ENCODE data around the gene GTF3C5. TPM values are rescaled to one million over a fixed set of nuclear protein-coding genes. Genes with fewer than 3 reads are reported as not detected.

The GTF3C5 gene
- total and polyA plus RNA-seq, 10 of the 15 experiments (the other 5 are each of a cell fraction or from before 2014, with no cell fraction given): 2.2 to 81.1 (median 68.7) TPM

DNA sequence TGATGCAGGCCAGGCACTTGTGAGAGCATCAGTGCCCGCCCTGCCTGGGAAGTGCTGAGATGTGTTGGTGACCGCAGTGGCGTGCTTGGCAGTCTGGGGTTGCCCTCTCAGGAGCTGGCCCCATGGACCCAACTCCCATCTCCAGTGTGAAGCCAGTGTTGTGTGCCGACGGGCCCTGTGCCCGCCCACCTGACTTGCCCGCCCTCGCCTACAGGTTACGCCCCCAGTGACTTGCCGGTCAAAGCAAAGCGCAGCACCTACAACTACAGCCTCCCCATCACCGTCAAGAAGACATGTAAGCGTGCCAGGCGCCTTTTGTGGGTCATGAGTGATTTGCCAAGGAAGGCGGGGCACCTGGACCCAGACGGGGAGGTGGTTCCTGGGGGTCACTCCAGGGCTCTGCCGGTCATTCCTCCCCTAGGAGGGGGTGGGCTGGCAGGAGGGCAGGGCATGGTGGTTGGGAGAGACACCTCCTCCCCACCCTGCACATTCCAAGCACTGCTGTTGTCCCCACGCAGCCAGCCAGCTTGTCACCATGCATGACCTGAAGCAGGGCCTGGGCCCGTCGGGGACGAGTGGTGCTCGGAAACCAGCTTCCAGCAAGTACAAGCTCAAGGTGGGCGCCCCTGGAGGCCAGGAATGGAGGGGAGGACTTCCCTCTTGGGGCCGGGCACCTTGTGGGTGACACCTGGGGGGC, 23.5 kb downstream of the GTF3C5 start:
- Histone ChIP-seq H3K9me3 (replicated peaks; ENCODE audit: control insufficient read depth, insufficient read depth, low read length) (no peaks in the 10 kb centered on the region), H2AFZ (ENCODE audit: control insufficient read depth, low read depth, low read length) (no peak overlapping the region), H3K79me2 (ENCODE audit: control insufficient read depth, insufficient read depth, low read length) (no peaks in the 10 kb centered on the region), H3K27me3 (replicated peaks in 1 of 2; ENCODE audit: control insufficient read depth in 2 of 2, insufficient read depth in 2 of 2, low read length in 1 of 2) (no peaks in the 10 kb centered on the region), H4K20me1 (ENCODE audit: control insufficient read depth, insufficient read depth) (no peaks in the 10 kb centered on the region), H3K9ac (ENCODE audit: control insufficient read depth, insufficient read depth, low read length) (no peak overlapping the region), H3K4me2 (ENCODE audit: control insufficient read depth, insufficient read depth) (no peak overlapping the region), H3K4me3 (no peak overlapping the region), H3K36me3 (ENCODE audit: control insufficient read depth in 2 of 2, insufficient read depth in 2 of 2, low read length in 1 of 2) (peaks cover 10 to 37% of the 10 kb centered on the region in 2 experiments; a peak in 3 of 4 replicates), H3K4me1 (ENCODE audit: control insufficient read depth, insufficient read depth, low read length) (peaks cover 12% of the 10 kb centered on the region), H3K27ac (ENCODE audit: control insufficient read depth, insufficient read depth) (no peak overlapping the region)
- RAD21 ChIA-PET (ENCODE audit: unreplicated experiment): no interaction called here
- DNase-seq (ENCODE audit: low read depth, low spot score) (no peak), FAIRE-seq (no peak), ATAC-seq (no peak)
- intact Hi-C loops (cut with micrococcal nuclease; ENCODE audit: unreplicated experiment) (no loop called here), in situ Hi-C loops (cut with MboI) (no loop called here)
- SMC1A ChIA-PET (ENCODE audit: uncharacterized antibody, unreplicated experiment): no interaction called here
- no TSS peak for BruUV-seq (replicated peaks)
- CTCF ChIA-PET: no interaction called here
- POLR2A ChIA-PET: no interaction called here
- TF ChIP-seq, protein P1, sequence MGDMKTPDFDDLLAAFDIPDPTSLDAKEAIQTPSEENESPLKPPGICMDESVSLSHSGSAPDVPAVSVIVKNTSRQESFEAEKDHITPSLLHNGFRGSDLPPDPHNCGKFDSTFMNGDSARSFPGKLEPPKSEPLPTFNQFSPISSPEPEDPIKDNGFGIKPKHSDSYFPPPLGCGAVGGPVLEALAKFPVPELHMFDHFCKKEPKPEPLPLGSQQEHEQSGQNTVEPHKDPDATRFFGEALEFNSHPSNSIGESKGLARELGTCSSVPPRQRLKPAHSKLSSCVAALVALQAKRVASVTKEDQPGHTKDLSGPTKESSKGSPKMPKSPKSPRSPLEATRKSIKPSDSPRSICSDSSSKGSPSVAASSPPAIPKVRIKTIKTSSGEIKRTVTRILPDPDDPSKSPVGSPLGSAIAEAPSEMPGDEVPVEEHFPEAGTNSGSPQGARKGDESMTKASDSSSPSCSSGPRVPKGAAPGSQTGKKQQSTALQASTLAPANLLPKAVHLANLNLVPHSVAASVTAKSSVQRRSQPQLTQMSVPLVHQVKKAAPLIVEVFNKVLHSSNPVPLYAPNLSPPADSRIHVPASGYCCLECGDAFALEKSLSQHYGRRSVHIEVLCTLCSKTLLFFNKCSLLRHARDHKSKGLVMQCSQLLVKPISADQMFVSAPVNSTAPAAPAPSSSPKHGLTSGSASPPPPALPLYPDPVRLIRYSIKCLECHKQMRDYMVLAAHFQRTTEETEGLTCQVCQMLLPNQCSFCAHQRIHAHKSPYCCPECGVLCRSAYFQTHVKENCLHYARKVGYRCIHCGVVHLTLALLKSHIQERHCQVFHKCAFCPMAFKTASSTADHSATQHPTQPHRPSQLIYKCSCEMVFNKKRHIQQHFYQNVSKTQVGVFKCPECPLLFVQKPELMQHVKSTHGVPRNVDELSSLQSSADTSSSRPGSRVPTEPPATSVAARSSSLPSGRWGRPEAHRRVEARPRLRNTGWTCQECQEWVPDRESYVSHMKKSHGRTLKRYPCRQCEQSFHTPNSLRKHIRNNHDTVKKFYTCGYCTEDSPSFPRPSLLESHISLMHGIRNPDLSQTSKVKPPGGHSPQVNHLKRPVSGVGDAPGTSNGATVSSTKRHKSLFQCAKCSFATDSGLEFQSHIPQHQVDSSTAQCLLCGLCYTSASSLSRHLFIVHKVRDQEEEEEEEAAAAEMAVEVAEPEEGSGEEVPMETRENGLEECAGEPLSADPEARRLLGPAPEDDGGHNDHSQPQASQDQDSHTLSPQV (IDR thresholded peaks at IDR 0.05): no peak
- 97% methylated on average over 13 of the region's 24 CpGs for WGBS (ENCODE audit: insufficient coverage, insufficient replicate concordance, low lambda C conversion rate, missing lambda C conversion rate)

DNA sequence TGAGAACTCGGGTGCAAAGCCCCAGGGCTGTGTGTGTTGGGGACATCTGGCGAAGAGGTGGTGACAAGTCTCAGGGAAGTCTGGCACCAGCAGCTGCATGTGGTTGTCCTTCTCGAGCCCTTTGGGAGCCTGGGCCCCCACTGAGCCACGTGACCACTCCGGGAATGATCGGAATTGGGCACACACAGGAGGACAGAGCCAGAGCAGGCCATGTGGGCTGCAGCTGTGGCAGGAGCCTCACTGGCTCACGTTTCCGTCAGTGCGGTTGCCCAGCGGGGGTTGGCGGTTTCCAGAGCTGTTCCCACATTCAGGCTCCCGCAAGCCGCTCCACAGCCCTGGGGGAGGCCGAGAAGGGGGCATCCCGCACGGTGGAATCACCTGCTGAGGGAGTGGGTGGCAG, 24.2 kb downstream of the GTF3C5 start:
- POLR2A ChIA-PET: no interaction called here
- no peaks in the 10 kb centered on the region for H3K27me3 ChIP-seq (replicated peaks in 1 of 2; ENCODE audit: control insufficient read depth in 2 of 2, insufficient read depth in 2 of 2, low read length in 1 of 2)
- WGBS (ENCODE audit: insufficient coverage, insufficient replicate concordance, low lambda C conversion rate, missing lambda C conversion rate): 90% methylated on average over 16 of the region's 16 CpGs
- peaks cover 18% of the 10 kb centered on the region for H3K4me1 ChIP-seq (ENCODE audit: control insufficient read depth, insufficient read depth, low read length)
- RAD21 ChIA-PET (ENCODE audit: unreplicated experiment): no interaction called here
- intact Hi-C loops (cut with micrococcal nuclease; ENCODE audit: unreplicated experiment): no loop called here
- FAIRE-seq (no peak), DNase-seq (ENCODE audit: low read depth, low spot score) (no peak), ATAC-seq (no peak)
- no peak overlapping the region for H3K27ac ChIP-seq (ENCODE audit: control insufficient read depth, insufficient read depth)
- H4K20me1 ChIP-seq (ENCODE audit: control insufficient read depth, insufficient read depth): no peaks in the 10 kb centered on the region
- CTCF ChIA-PET: interaction anchor here (2.1 kb wide), 1 partner anchor 33 kb away, joined by 4 read pairs; no protein-coding TSS in a partner anchor
- no peak overlapping the region for H3K4me2 ChIP-seq (ENCODE audit: control insufficient read depth, insufficient read depth)
- no peak overlapping the region for H3K4me3 ChIP-seq
- H3K9ac ChIP-seq (ENCODE audit: control insufficient read depth, insufficient read depth, low read length): no peak overlapping the region
- no peaks in the 10 kb centered on the region for H3K9me3 ChIP-seq (replicated peaks; ENCODE audit: control insufficient read depth, insufficient read depth, low read length)
- H3K79me2 ChIP-seq (ENCODE audit: control insufficient read depth, insufficient read depth, low read length): no peaks in the 10 kb centered on the region
- no peak overlapping the region for H2AFZ ChIP-seq (ENCODE audit: control insufficient read depth, low read depth, low read length)
- BruUV-seq (replicated peaks): no TSS peak
- H3K36me3 ChIP-seq (ENCODE audit: control insufficient read depth in 2 of 2, insufficient read depth in 2 of 2, low read length in 1 of 2): peaks cover 10 to 37% of the 10 kb centered on the region in 2 experiments; a peak in 3 of 4 replicates
- in situ Hi-C loops (cut with MboI): no loop called here
- SMC1A ChIA-PET (ENCODE audit: uncharacterized antibody, unreplicated experiment): no interaction called here
- TF ChIP-seq, protein P2, sequence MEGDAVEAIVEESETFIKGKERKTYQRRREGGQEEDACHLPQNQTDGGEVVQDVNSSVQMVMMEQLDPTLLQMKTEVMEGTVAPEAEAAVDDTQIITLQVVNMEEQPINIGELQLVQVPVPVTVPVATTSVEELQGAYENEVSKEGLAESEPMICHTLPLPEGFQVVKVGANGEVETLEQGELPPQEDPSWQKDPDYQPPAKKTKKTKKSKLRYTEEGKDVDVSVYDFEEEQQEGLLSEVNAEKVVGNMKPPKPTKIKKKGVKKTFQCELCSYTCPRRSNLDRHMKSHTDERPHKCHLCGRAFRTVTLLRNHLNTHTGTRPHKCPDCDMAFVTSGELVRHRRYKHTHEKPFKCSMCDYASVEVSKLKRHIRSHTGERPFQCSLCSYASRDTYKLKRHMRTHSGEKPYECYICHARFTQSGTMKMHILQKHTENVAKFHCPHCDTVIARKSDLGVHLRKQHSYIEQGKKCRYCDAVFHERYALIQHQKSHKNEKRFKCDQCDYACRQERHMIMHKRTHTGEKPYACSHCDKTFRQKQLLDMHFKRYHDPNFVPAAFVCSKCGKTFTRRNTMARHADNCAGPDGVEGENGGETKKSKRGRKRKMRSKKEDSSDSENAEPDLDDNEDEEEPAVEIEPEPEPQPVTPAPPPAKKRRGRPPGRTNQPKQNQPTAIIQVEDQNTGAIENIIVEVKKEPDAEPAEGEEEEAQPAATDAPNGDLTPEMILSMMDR (IDR thresholded peaks at IDR 0.05 in 2 of 3, conservative IDR thresholded peaks at IDR 0.05 in 1 of 3; ENCODE audit: control insufficient read depth in 2 of 3, extremely low read depth in 1 of 3, insufficient read depth in 1 of 3, low read depth in 3 of 3, low read length in 3 of 3): no peak
- TF ChIP-seq BCLAF1 (IDR thresholded peaks at IDR 0.05): no peak
- no peak for TF ChIP-seq SUZ12 (IDR thresholded peaks at IDR 0.05; ENCODE audit: unreplicated experiment)
